GM18909 (cell line): ENCODE measurements around the gene A4GALT.
"Not testable (repeated sequence)": the region's sequence is repeated elsewhere in the genome, so short reads cannot be mapped to it uniquely, and the experiment has no call there.

Experiments used
- ATAC-seq: cut with Tn5 transposase; IDR thresholded peaks from one replicate; pipeline ENCODE4 v1.9.1; 2021; ENCODE audit warnings: mild to moderate bottlenecking; ENCODE audit not compliant: unreplicated experiment, poor library complexity

A4GALT gene

GRCh38 chr22:42743501-42743991 is 22.9 kb upstream of the A4GALT start:
- no peak for ATAC-seq

- no peak for ATAC-seq
Measured at GRCh38 chr22:42742940-42743339, 22.3 kb upstream of the A4GALT start.

DNA sequence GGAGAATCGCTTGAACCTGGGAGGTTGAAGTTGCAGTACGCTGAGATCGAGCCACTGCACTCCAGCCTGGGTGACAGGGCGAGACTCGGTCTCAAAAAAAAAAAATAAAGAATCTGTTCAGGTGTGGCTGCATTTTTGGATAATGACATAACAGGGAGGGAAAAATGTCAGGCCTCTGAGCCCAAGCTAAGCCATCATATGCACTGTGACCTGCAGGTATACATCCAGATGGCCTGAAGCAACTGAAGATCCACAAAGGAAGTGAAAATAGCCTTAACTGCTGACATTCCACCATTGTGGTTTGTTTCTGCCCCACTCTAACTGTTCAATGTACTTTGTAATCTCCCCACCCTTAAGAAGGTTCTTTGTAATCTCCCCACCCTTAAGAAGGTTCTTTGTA is 19.6 kb upstream of the A4GALT start:
- not testable (repeated sequence) for ATAC-seq

DNA sequence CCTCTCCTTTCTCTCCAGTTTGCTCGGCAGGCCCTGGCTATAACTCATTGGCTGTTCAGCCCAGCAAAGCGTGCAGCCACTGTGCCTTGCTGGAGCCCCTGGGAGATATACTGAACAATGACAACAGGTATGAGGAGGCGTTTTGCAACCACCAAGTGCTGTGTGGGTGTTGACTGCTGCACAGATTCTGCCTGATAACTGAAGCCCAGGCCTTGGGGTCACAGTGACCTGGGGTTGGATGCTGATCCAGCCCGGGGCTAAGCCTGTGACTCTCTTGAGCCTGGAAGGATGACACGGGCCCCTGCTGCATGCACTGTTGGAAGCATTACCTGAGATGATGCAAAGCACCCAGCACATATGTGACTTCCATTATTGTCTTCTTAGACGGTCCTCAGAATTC is 13.7 kb upstream of the A4GALT start:
- no peak for ATAC-seq

DNA sequence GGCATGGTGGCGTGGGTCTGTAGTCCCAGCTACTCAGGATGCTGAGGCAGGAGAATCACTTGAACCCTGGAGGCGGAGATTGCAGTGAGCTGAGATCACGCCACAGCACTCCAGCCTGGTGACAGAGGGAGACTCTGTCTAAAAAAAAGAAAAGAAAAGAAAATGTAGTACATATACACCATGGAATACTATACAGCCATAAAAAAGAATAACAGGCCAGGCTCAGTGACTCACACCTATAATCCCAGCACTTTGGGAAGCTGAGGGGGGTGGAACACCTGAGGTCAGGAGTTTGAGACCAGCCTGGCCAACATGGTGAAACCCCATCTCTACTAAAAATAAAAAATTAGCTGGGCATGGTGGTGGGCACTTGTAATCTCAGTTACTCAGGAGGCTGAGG is 12.7 kb upstream of the A4GALT start:
- ATAC-seq: not testable (repeated sequence)

- ATAC-seq: no peak
Measured at GRCh38 chr22:42732081-42732480, 11.4 kb upstream of the A4GALT start.

DNA sequence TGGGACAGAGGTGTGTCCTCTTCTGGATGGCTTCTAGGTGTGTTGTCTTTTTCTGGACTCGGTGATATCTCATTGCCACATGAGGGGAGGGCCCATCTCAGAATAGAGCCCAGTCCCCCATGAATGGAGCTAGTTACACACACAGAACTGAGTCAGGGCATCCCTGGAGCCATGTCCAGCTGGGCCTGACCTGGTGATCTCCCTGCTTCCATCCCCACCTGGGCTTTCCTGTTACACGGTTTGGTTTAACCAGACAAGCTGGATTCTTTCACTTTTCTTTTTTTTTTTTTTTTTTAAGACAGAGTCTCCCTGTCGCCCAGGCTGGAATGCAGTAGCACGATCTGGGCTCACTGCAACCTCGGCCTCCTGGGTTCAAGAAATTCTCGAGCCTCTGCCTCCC is 6.1 kb upstream of the A4GALT start:
- no peak for ATAC-seq

GRCh38 chr22:42725606-42726355 is 5.1 kb upstream of the A4GALT start:
- no peak for ATAC-seq

GRCh38 chr22:42724062-42724461 is 3.4 kb upstream of the A4GALT start:
- no peak for ATAC-seq

- no peak for ATAC-seq
Measured at GRCh38 chr22:42721045-42721434, 370 bp upstream of the A4GALT start.

DNA sequence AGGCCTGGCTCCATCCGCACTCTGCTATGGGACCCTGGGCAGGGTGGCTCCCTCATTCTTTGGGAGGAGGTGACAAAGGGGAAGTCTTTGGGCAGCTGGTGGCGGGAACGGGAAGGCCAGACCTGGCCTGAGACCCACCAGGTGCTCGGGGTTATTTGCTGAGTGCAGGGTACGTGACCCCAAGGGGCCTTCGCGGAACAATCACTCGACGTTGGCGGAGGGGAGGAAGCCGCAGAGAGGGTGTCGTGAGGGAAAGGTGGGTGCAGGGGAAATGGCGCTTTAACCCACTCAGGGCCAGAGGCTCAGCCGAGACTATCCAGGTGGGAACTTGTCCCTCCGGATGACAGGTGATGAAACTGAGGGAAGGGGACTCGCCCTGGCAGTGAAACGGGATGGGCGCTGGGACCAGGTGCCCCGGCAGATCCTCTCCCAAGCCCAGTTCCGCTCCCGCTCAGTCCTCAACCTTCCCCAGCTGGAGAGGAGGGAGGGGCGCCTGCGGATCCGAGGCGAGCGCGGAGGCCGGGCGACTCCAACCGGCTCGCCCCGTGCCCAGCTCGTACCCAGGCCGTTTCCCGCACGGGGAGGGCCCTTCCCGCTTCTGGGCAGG is 911 bp downstream of the A4GALT start:
- ATAC-seq: no peak

GRCh38 chr22:42719133-42719532 is 1.5 kb downstream of the A4GALT start:
- ATAC-seq: no peak

DNA sequence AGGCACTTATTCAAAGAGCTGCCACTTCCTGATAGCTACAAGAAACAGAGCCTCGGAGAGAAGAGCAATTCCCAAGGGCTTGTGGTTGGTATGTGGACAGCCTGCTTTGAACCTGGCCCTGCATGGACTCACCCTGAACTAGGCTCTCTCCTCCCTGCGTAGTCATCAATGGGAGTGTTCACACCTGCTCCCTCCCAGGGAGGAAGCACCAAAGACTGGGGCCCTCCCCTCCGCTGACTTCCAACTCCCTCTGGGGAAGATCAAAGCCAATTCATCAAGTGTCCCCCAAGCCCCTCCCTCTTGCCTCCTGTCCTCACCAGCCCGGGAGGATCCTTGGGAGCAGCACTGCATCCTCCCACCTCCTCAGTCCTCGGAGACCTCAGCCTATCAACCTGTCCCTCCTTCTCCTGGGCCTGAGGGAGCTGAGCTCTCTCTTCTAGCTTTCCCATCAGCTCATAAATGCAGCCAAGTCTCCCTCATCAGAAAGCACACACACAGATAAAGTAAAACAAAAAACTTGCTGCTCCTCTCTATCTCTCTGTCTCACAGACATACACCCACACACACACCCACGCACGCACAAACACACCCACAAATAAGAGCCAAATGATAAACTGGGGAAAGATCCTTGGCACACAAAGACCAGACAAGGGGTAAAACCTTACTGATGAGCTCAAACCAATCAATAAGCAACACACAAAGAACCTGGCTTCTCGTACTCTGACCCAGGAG is 3.3 kb downstream of the A4GALT start:
- peak; percentile 15 for ATAC-seq

- peak; percentile 48 for ATAC-seq
Measured at GRCh38 chr22:42716649-42717127, 4.0 kb downstream of the A4GALT start.

GRCh38 chr22:42716221-42716620 is 4.4 kb downstream of the A4GALT start:
- peak; percentile 51 for ATAC-seq

GRCh38 chr22:42714768-42715390 is 5.8 kb downstream of the A4GALT start:
- no peak for ATAC-seq

GRCh38 chr22:42714308-42714707 is 6.4 kb downstream of the A4GALT start:
- no peak for ATAC-seq

DNA sequence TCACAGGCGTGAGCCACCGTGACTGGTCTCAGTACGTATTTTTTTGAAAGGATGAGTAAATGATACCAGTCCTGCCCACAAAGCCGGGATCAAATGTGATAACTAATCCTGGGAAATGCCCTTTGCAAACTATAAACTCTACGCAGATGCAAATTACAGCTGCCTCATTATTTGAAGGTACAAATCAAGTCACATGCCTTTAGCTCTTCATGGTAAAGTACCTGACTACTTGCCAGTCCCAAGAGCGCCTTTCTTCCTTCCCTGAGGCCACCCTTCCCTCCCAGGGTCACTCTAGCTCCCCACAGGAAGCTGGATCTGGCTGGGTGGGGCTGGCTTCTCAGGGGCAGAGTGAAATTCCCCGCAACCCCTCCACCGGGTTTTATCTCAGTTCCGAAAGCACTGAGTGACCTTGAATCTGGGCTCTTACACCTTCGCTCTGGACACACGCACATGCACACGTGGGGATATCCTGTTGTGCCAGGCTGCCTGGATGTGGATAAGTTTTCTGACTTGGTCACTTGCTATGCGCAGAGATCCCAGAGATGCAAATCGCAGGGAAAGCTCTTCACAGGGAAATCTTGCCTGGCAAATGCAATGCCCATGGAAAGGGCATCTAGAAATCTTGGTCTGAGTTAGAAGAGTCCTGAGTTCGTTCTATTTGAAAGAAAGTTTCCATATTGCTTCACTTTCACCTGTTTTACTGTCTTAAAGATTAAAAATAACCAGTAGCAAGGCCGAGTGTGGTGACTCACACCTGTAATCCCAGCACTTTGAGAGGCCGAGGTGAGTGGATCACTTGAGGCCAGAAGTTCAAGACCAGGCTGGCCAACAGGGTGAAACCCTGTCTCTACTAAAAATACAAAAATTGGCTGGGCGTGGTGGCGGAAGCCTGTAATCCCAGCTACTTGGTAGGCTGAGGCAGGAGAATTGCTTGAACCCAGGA is 8.5 kb downstream of the A4GALT start:
- no peak for ATAC-seq

DNA sequence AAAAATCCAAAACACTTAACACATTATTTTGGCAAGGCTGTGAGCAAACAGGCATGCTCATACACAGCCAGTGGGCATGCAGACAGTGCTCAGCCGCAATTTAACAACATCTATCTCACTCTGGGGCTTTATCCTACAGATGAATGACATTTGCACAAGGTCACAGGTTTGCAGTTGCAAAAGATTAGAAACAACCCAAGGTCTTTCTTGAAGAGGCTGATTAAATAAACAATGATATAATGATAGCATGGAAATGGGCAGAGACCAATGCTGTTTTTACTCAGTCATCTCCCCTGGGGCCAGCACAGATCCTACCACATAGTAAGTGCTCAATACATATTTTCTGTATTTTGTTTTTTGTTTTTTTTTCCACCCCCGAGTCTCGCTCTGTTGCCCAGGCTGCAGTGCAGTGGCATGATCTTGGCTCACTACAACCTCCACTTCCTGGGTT is 9.4 kb downstream of the A4GALT start:
- ATAC-seq: no peak

- no peak for ATAC-seq
Measured at GRCh38 chr22:42708417-42708816, 12.3 kb downstream of the A4GALT start.
